PFSK-1 (cell line): ENCODE results near the gene MKLN1.

ENCODE experiments used
- FOXP2 ChIP-seq: optimal IDR thresholded peaks from 2 replicates; pipeline ENCODE3; 2011; ENCODE audit warnings: borderline replicate concordance, control low read depth, inconsistent platforms; ENCODE audit not compliant: insufficient read depth; ENCODE audit errors: extremely low read length, extremely low read depth
- POLR2AphosphoS5 ChIP-seq: IDR thresholded peaks from 2 replicates; pipeline ENCODE4 v1.6.1; 2012; ENCODE audit warnings: low read depth, mild to moderate bottlenecking, control low read depth, low read length, moderate library complexity
- REST ChIP-seq, 2 experiments: IDR thresholded peaks; 2 replicates each; pipeline versions ENCODE4 v1.6.1 to v1.8.0; 2011 to 2012; ENCODE audit warnings: low read depth in 2 of 2, low read length in 2 of 2, control low read depth in 1 of 2, inconsistent platforms in 1 of 2, mild to moderate bottlenecking in 1 of 2, moderate library complexity in 1 of 2; ENCODE audit not compliant: insufficient read depth in 1 of 2
- SIN3A ChIP-seq: IDR thresholded peaks from 2 replicates; pipeline ENCODE4 v1.6.1; 2012; ENCODE audit warnings: mild to moderate bottlenecking, low read length, moderate library complexity, borderline replicate concordance; ENCODE audit not compliant: insufficient read depth
- TAF1 ChIP-seq: IDR thresholded peaks from 2 replicates; pipeline ENCODE4 v1.6.1; 2012; ENCODE audit warnings: low read length, control low read depth, borderline replicate concordance; ENCODE audit not compliant: insufficient read depth

MKLN1 gene

GRCh38 chr7:131413711-131414110 is 86.0 kb downstream of the MKLN1 start:
- TF ChIP-seq TAF1 (no peak), REST (IDR thresholded peaks at IDR 0.05; ENCODE audit: insufficient read depth in 1 of 2, low read depth in 2 of 2, low read length in 2 of 2) (no peak), SIN3A (no peak), POLR2AphosphoS5 (no peak), FOXP2 (no peak)

- TF ChIP-seq TAF1, result no peak
- TF ChIP-seq SIN3A, result no peak
- no peak for TF ChIP-seq POLR2AphosphoS5
- TF ChIP-seq REST (IDR thresholded peaks at IDR 0.05; ENCODE audit: insufficient read depth in 1 of 2, low read depth in 2 of 2, low read length in 2 of 2), result no peak
- no peak for TF ChIP-seq FOXP2
Measured at GRCh38 chr7:131424219-131424822, 96.6 kb downstream of the MKLN1 start.

- TF ChIP-seq REST (IDR thresholded peaks at IDR 0.05; ENCODE audit: insufficient read depth in 1 of 2, low read depth in 2 of 2, low read length in 2 of 2) (no peak), FOXP2 (no peak), TAF1 (no peak), POLR2AphosphoS5 (no peak), SIN3A (no peak)
Measured at GRCh38 chr7:131425992-131426391, 98.3 kb downstream of the MKLN1 start.

- TF ChIP-seq SIN3A (no peak), TAF1 (no peak), REST (IDR thresholded peaks at IDR 0.05; ENCODE audit: insufficient read depth in 1 of 2, low read depth in 2 of 2, low read length in 2 of 2) (no peak), FOXP2 (no peak), POLR2AphosphoS5 (no peak)
Measured at GRCh38 chr7:131431289-131431688, 103.6 kb downstream of the MKLN1 start.

- TF ChIP-seq SIN3A (no peak), POLR2AphosphoS5 (no peak), FOXP2 (no peak), REST (IDR thresholded peaks at IDR 0.05; ENCODE audit: insufficient read depth in 1 of 2, low read depth in 2 of 2, low read length in 2 of 2) (no peak), TAF1 (no peak)
Measured at GRCh38 chr7:131431756-131432155, 104.1 kb downstream of the MKLN1 start.
